GM19099 (cell line): ENCODE results near the gene ANO1.

Experiments used
- POLR2A ChIP-seq: IDR thresholded peaks from 3 replicates; pipeline ENCODE4 v1.6.1; 2011; ENCODE audit warnings: low read depth; ENCODE audit not compliant: insufficient read length; ENCODE audit errors: extremely low read depth

Gene ANO1

DNA sequence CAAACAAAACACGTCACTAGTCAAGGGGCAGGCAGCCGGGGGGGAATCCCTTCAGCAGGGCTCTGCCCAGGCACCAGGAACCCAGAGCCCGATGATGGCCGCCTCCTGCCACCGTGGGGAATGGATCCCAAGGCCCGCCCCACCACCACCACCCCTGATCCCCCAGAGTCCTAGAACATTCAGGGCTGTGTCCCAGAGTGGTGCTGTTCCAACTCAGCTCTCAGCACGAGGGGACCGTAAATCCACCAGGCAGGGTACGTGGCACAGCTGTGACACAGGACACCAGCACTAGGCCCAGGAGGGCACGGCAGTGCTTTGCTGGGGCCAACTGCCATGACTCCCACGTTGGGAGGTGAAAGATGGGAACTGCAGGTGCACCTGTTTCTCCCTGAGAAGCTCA is 29.6 kb downstream of the ANO1 start:
- no peak for TF ChIP-seq POLR2A

GRCh38 chr11:70108250-70108649 is 30.1 kb downstream of the ANO1 start:
- no peak for TF ChIP-seq POLR2A

GRCh38 chr11:70109006-70109405 is 30.9 kb downstream of the ANO1 start:
- TF ChIP-seq POLR2A = no peak

DNA sequence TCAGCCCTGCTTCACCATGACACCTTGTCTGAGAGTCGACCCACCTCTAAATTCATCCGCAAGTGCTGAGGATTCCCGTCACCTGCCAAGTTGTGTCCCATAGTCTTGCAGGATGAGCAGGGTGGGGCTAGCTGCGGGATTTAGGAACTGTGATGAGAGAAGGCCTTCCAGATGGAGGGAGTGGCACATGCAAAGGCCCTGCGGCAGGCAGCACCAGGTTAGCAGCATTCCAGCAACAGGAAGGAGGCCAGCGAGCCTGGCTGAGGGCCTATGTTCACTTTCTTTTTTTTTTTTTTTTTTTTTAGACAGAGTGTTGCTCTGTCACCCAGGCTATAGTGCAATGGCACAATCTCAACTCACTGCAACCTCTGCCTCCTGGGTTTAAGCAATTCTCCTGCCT is 31.8 kb downstream of the ANO1 start:
- TF ChIP-seq POLR2A = no peak

DNA sequence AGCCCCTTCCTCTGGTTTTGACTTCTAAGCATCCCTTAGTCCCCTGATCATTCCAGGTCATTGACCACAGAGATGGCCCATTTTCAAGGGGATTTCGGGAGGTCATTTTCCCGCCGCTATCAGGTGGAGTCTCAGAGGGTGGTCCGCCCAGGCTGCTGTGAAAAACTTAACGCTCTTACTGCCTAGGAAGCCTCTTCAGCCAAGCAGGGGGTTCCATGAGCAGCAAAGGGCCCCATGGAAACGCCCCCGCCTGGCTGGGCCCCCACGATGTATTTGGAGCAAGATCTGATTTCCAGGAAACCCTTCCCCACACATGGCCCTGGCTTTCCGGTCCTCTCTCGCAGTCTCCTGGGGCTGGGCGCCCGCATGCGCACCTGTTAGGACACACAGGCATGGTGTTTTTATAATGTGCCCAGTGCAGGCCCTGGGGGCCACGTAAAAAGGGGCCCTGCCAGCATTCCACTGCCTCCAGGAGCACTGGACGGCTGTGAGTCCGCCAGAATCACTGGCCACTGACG is 32.5 kb downstream of the ANO1 start:
- no peak for TF ChIP-seq POLR2A

DNA sequence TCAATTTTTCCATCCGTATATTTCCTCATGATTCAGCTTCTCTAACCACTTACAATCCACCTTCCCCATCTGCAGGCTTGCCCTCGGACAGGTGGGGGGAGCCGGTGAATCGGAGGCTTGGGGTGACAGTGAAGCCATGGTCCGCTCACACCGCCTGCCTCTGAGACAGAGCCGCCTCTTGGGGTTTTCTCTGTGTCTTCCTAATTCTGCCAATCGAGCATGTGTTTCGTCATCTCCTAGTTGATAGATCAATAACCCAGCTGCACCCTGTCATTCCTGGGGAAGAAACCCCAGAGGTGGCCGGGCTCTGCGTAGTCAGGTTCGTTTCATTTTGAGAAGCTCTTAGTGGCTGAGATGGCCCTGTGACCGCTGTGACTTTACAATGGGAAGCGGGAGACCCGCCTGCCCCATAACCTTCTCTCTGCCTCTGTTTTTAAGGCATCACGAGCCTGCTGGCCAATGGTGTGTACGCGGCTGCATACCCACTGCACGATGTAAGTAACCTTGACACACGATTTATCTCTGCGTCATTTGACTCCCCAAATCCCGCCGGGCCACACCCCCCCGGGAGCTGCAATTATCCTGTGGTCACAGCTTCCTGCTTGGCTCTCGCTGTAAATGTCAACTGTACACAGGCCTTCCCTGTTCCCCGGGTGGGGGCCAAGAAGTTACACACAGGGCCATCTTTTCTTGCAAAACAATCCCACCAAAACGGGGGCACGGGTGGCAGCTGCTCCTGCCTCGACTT is 33.3 kb downstream of the ANO1 start:
- no peak for TF ChIP-seq POLR2A

GRCh38 chr11:70112017-70112434 is 33.9 kb downstream of the ANO1 start:
- no peak for TF ChIP-seq POLR2A

DNA sequence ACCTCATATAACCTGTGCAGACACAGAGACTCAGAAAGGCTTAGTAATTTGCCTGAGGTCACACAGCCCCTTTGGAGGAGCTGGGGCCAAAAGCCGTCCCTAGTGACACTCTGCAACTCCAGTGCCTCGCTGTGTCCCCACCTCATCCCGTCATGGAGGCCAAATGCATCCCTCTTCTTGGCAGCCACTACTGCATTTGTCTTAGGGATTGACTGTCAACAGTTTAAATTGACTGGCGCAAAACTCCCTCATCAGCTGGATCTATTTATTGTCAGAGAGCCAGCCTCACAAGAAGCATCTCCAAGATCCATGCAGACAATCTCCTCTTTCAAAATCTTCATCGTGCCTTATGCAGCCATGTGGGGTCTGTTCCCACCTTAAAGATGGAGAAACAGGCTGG is 35.7 kb downstream of the ANO1 start:
- no peak for TF ChIP-seq POLR2A

DNA sequence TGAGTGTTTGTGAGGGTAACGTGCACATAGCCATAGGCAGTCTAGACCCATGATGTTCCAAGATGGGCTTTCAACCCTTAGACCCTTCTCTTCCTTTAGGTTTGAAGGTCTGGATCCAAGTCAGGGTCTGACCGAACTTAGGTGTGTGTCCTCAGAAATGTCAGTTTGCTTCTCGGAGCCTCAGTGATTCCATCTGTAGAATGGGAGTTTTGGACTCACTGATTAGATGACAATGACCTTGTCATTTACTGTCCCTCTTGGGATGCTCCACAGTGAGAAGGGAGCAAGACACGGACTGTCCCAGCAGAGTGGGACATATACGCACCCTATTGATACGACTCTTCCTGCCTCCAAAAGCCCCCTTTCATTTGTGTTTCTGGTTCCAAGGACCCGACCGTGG is 37.7 kb downstream of the ANO1 start:
- TF ChIP-seq POLR2A = no peak

- no peak for TF ChIP-seq POLR2A
Observed at GRCh38 chr11:70116386-70117065, 38.4 kb downstream of the ANO1 start.

DNA sequence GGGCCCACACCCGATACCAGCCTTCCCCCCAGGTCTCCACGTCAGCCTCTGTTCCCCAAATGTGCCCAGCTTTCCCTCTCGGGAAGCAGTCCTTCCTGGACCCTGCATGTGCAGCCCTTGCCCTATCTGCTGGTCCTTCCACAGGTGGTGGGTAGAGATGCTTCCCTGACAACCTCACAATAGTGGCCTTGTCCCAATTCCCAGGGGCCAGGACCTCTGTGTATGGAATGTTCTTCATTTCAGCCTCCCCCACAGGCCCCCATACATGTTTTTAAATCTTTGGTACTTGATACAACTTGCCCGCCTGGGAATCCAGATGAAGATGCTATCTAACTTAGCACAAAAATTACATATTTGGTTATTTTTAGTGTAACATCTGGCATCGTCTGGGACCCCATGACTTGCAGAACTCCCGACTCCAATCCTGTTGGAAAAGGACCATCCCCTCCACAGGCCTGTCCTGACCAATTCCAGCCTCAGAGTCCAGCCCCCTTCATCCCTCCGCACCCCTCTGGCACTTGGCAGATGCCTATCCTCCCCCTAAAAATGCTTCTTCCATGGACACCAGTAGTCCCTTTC is 39.5 kb downstream of the ANO1 start:
- no peak for TF ChIP-seq POLR2A

DNA sequence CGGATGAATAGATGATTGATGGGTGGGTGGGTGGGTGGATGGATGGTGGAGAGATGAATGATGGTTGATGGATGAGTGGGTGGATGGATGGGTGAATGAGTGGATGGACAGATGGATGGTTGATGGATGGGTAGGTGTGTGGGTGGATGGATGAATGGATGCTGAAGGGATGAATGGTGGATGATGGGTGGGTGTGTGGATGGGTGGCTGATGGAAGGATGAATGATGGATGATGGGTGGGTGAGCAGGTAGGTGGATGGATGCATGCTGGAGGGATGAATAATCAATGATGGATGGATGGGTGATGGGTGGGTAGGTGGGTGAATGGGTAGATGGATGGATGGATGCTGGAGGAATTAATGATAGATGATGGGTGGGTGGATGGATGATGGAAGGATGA is 40.5 kb downstream of the ANO1 start:
- TF ChIP-seq POLR2A = no peak

- TF ChIP-seq POLR2A = no peak
Observed at GRCh38 chr11:70119502-70119901, 41.4 kb downstream of the ANO1 start.

GRCh38 chr11:70120674-70121073 is 42.6 kb downstream of the ANO1 start:
- no peak for TF ChIP-seq POLR2A

DNA sequence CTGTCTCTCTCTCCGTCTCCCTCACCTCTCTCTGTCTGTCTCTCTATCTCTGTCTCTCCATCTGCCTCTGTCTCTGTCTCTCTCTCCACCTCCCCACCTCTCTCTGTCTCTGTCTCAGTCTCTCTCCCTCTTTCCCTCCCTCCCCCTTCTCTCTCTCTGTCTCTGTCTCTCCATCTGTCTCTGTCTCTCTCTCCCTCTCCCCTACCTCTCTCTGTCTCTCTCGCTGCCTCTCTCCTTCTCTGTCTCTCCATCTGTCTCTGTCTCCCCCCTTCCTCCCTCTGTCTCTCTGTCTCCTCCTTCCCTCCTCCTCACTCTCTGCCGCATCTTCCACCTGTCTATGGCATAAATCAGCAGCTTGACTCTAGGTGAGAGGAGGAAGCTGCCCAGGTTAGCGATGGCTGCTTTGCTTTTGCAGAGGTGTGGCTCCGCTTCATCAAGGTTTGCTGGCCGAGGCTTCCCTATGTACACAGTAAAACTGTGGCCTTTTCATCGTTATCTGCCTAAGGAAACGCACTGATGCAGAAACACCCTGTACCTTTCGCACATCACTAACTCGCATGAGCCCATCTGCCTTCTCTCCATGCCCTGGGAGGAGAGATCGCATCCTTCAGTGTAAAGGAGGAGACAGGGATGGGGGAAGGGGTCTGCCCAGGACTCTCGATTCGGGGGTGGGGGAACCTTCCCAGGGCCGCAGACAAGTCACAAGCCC is 44.5 kb downstream of the ANO1 start:
- no peak for TF ChIP-seq POLR2A
